Thoracic aorta (tissue), 2 donors: ENCODE measurements around the gene DNM3. TPM values are rescaled to one million over a fixed set of nuclear protein-coding genes. Genes with fewer than 3 reads are reported as not detected.

Source experiments
- ATAC-seq: fragments of 150-250 bp; one replicate; pipeline ENCODE4 v1.8.0; 2017; ENCODE audit warnings: low read depth; ENCODE audit not compliant: insufficient number of reproducible peaks, low FRiP score
- DNase-seq: peaks from one replicate; pipeline ENCODE4 v3.0.0-alpha.2; 2020; ENCODE audit warnings: low spot score
- H3K27ac ChIP-seq, 2 donors: fragments of 200-600 bp; sonication (generic); 1 replicate in 1 of 2; 2 replicates in 1 of 2; pipeline ENCODE4 v1.5.1; 2016; ENCODE audit warnings: mild to moderate bottlenecking in 2 of 2, moderate library complexity in 2 of 2
- H3K27me3 ChIP-seq: fragments of 200-600 bp; sonication (generic); replicated peaks from 2 replicates; pipeline ENCODE4 v1.6.0; 2016; ENCODE audit warnings: mild to moderate bottlenecking; ENCODE audit not compliant: insufficient read depth
- H3K36me3 ChIP-seq: fragments of 200-600 bp; sonication (generic); one replicate; pipeline ENCODE4 v1.5.1; 2016
- H3K4me1 ChIP-seq, 2 donors: fragments of 200-600 bp; sonication (generic); 1 replicate in 1 of 2; 2 replicates in 1 of 2; pipeline versions ENCODE4 v1.5.1 to v1.6.0; 2016; ENCODE audit warnings: low read depth in 2 of 2, mild to moderate bottlenecking in 1 of 2; ENCODE audit not compliant: control insufficient read depth in 1 of 2
- H3K4me3 ChIP-seq: fragments of 200-600 bp; sonication (generic); 2 replicates; pipeline ENCODE4 v1.5.1; 2016; ENCODE audit warnings: mild to moderate bottlenecking
- H3K9me3 ChIP-seq: fragments of 200-600 bp; sonication (generic); 2 replicates; pipeline ENCODE4 v1.5.1; 2016
- total RNA-seq, 2 donors: library from RNA; depleted of rRNA; stranded (reverse); fragments of >200 nt; gene quantifications; one replicate each; pipeline versions ENCODE4 v1.1.0 to v1.2.3, GENCODE V29; 2016
- TF ChIP-seq, protein P1 (sequence below): fragments of 200-600 bp; sonication (generic); IDR thresholded peaks from one replicate; pipeline ENCODE4 v1.5.1; 2019; ENCODE audit warnings: antibody characterized with exemption

DNM3 gene
- total RNA-seq, 2 donors from 2014 or later = 5.8 to 7.5 TPM

DNA sequence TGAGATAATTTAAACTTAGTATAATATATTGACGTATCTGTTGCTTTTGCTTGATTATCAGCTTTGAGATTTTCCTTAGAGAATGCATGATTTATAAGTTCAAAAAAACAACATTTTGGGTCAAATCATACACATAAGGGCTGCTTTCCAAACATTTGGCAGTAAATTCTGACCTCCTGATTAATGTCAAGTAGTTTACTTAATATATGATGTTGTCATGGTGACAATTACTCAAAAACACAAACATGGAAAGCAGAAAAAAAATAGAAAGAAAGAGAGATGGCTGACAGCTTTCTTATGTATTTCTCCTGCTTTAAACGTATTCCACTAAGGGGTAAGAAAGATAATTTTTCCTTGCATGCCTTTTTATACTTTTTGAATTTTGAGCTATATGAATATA is 320.9 kb downstream of the DNM3 start:
- H3K9me3 ChIP-seq = no peaks in the 10 kb centered on the region

DNA sequence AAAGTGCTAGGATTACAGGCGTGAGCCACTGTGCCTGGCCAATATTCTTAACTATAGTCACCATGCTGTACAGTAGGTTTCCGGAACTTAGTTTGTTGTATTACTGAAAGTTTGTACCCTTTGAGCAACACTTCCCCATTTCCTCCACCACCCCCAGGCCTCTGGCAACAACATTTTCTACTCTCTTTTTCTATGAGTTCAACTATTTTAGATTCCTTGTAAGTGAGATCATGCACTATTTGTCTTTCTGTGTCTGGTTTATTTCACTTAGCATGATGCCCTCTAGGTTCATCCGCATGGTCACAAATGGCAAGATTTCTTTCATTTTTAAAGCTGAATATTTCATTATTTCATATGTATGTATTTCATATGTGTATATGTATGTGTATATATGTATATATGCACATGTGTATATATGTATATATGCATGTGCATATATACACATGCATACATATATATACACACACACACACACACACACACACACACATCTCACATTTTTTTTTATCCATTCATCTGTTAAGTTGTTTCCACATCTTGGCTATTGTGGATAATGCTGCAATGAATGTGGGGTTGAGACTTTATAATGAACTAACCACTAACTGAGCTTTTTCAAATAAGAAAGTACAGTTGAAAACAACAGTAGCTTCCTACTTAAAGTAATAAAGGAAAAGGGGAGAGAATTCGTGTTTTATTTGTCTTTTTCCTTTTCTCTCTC is 322.4 kb downstream of the DNM3 start:
- no peak for ATAC-seq
- DNase-seq = no peak
- Histone ChIP-seq H3K4me3 (no peak overlapping the region), H3K36me3 (no peaks in the 10 kb centered on the region), H3K4me1 (no peaks in the 10 kb centered on the region), H3K27me3 (no peaks in the 10 kb centered on the region), H3K27ac (no peak overlapping the region), H3K9me3 (no peaks in the 10 kb centered on the region)
- TF ChIP-seq, protein P1, sequence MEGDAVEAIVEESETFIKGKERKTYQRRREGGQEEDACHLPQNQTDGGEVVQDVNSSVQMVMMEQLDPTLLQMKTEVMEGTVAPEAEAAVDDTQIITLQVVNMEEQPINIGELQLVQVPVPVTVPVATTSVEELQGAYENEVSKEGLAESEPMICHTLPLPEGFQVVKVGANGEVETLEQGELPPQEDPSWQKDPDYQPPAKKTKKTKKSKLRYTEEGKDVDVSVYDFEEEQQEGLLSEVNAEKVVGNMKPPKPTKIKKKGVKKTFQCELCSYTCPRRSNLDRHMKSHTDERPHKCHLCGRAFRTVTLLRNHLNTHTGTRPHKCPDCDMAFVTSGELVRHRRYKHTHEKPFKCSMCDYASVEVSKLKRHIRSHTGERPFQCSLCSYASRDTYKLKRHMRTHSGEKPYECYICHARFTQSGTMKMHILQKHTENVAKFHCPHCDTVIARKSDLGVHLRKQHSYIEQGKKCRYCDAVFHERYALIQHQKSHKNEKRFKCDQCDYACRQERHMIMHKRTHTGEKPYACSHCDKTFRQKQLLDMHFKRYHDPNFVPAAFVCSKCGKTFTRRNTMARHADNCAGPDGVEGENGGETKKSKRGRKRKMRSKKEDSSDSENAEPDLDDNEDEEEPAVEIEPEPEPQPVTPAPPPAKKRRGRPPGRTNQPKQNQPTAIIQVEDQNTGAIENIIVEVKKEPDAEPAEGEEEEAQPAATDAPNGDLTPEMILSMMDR = no peak

More for the DNA sequence above, 320.9 kb downstream of the DNM3 start:
- DNase-seq = no peak
- Histone ChIP-seq H3K36me3 (no peaks in the 10 kb centered on the region), H3K4me1 (no peaks in the 10 kb centered on the region), H3K4me3 (no peak overlapping the region), H3K27me3 (no peaks in the 10 kb centered on the region), H3K27ac (no peak overlapping the region)
- TF ChIP-seq, protein P1 = no peak
- ATAC-seq = no peak

DNA sequence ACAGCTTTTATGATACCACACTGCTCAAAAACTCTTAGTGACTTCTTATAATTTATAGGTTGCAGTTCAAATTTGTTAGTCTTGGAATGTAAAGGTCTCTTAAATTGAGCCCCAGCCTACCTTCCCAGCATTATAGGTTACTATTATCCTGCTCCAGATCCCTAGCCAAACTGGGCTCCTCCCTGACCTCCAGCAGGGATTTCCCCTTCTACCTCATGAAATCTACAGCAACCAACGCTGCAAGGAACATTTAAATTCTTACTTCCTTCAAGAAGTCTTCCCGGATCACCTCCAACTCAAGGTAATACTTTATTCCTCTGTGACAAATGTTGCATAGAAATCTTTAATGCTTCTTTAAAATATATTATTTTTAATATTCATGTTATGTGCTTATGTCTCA is 324.1 kb downstream of the DNM3 start:
- TF ChIP-seq, protein P1 = no peak

DNA sequence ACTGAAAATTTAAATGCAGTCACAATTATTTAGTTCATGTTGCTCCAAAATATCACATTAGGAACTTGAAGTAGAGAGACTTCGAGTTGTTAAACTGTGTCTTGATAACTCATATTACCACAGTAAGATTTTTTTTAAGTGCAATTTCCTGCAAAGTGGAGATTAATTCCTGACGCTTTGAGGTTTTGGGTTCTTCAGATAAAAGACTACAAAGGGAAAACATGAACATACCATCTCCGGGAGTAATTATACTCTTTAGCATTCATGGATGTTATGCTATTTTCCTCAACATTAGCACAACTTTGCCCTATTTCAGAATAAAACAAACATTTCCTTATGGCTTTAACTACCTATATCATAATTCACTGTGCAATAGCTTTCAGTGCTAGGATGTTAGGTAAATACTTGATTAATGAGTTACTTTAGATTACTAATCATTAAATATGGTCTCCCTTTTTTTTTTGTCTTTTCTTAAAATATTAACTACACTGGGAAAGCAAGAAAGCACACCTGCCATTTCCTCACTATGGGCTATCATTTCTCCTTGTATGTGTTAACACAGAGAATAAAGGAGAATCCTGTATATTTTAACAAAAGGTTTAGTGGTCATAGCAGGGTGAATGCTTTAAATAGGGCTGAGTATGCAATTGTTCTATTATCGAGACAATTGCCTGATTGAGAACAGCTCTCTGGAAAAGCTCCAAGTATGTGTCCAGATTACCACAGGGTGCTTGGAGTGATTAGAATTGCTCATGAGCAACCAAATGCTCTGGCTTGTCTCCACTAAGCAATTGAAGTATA is 326.7 kb downstream of the DNM3 start:
- Histone ChIP-seq H3K4me3 (no peak overlapping the region), H3K36me3 (no peaks in the 10 kb centered on the region), H3K27me3 (no peaks in the 10 kb centered on the region), H3K4me1 (no peaks in the 10 kb centered on the region), H3K27ac (no peak overlapping the region), H3K9me3 (no peaks in the 10 kb centered on the region)
- TF ChIP-seq, protein P1 = no peak
- no peak for DNase-seq
- ATAC-seq = no peak

More for the DNA sequence above, 324.1 kb downstream of the DNM3 start:
- Histone ChIP-seq H3K9me3 (no peaks in the 10 kb centered on the region), H3K4me1 (no peaks in the 10 kb centered on the region), H3K36me3 (no peaks in the 10 kb centered on the region), H3K27ac (no peak overlapping the region), H3K27me3 (no peaks in the 10 kb centered on the region), H3K4me3 (no peak overlapping the region)
- ATAC-seq (no peak), DNase-seq (no peak)

DNA sequence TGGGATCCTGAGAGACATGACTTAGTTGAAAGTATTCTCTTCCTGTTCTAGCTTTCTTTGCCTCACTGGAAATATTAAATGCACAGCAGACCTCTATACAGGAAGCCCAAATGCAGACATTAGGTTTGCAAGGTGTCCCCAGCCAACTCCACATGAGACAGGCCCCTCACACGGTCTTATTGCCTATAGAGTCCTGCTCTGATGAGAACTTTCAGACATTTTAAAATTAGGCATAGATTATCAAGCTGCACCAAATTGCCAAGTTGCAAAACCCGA is 327.2 kb downstream of the DNM3 start:
- TF ChIP-seq, protein P1 = no peak
- no peaks in the 10 kb centered on the region for H3K4me1 ChIP-seq
- H3K27ac ChIP-seq = no peak overlapping the region
- no peaks in the 10 kb centered on the region for H3K36me3 ChIP-seq
- no peak overlapping the region for H3K4me3 ChIP-seq
- H3K9me3 ChIP-seq = no peaks in the 10 kb centered on the region
- no peaks in the 10 kb centered on the region for H3K27me3 ChIP-seq
- DNase-seq (no peak), ATAC-seq (no peak)
